Brain microvascular endothelial cell (primary cell): ENCODE results near the gene COL4A4.

Experiments used
- DNase-seq: peaks from one replicate; pipeline ENCODE4 v3.0.0-alpha.2; 2020
- H3K27ac ChIP-seq: fragments of 250-450 bp; sonication (Bioruptor Pico); 2 replicates; pipeline ENCODE4 v1.5.1; 2020; ENCODE audit warnings: mild to moderate bottlenecking, moderate library complexity
- H3K27me3 ChIP-seq: fragments of 250-450 bp; sonication (Bioruptor Pico); replicated peaks from 2 replicates; pipeline ENCODE4 v1.5.1; 2020; ENCODE audit warnings: mild to moderate bottlenecking
- H3K36me3 ChIP-seq: fragments of 250-450 bp; sonication (Bioruptor Pico); replicated peaks from 2 replicates; pipeline ENCODE4 v1.5.1; 2020; ENCODE audit warnings: mild to moderate bottlenecking
- H3K4me3 ChIP-seq: 2 replicates; pipeline ENCODE4 v1.5.1; 2011; ENCODE audit warnings: low read depth, mild to moderate bottlenecking, control low read depth, low read length, moderate library complexity
- in situ Hi-C: cut with HindIII; loops from 2 replicates; pipeline ENCODE4 v1.10.0; 2017; ENCODE audit warnings: low sequenced_read_pairs, low pct_ligation_motif_present
- TF ChIP-seq, protein P1 (sequence below): IDR thresholded peaks from 2 replicates; pipeline ENCODE4 v1.5.1; 2011; ENCODE audit warnings: low read depth, mild to moderate bottlenecking, moderate library complexity, low read length, control low read depth, inconsistent platforms; ENCODE audit errors: missing control alignments

The COL4A4 gene

DNA sequence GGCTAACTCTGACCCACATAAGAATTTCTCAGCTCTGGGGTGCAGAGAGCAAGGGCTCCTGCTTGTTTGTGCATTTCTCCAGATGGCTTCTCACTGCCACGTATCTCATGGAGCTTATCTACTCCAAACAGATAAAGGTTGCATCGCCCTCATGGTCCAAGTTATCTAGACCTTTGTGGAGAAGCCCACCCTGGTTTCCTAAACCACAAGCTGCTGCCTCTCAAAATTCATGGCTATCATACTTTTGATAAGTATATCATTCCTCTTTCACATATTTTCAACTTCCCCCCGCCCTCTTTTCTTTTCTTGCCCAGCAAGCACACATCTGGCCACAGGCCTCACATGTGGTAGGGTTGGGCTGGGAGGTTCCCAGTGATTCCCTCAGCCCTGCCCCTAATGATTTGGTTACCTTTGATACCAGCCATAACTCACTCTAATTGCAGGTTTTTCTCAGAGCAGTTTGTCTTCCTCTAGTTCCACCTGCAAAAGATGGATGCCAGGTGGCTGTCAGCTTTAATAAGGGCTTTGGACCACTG lies 182.1 kb downstream of the COL4A4 start:
- H3K27ac ChIP-seq, result no peak overlapping the region
- no peaks in the 10 kb centered on the region for H3K36me3 ChIP-seq
- DNase-seq, result no peak
- TF ChIP-seq, protein P1, sequence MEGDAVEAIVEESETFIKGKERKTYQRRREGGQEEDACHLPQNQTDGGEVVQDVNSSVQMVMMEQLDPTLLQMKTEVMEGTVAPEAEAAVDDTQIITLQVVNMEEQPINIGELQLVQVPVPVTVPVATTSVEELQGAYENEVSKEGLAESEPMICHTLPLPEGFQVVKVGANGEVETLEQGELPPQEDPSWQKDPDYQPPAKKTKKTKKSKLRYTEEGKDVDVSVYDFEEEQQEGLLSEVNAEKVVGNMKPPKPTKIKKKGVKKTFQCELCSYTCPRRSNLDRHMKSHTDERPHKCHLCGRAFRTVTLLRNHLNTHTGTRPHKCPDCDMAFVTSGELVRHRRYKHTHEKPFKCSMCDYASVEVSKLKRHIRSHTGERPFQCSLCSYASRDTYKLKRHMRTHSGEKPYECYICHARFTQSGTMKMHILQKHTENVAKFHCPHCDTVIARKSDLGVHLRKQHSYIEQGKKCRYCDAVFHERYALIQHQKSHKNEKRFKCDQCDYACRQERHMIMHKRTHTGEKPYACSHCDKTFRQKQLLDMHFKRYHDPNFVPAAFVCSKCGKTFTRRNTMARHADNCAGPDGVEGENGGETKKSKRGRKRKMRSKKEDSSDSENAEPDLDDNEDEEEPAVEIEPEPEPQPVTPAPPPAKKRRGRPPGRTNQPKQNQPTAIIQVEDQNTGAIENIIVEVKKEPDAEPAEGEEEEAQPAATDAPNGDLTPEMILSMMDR, result no peak
- in situ Hi-C loops, result no loop called here
- no peak overlapping the region for H3K4me3 ChIP-seq
- H3K27me3 ChIP-seq, result no peaks in the 10 kb centered on the region

DNA sequence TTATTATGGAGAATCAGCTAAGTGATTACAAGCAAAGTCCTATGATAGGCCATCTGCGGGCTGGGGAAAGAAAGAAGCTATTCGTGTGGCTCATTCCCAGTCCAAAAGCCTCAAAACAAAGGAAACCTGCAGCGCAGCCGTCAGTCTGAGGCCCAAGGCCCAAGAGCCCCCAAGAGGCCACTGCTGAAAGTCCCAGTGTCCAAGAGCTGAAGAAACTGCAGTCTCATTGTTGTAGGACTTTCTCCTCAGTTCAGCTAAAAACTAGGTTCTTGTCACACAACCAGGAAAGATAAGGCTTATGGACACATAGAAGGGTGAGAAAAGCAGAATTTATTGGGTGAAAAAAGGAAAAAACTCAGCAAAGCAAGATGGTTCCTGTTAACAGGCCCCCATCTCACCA lies 185.0 kb downstream of the COL4A4 start:
- Histone ChIP-seq H3K27ac (no peak overlapping the region), H3K27me3 (no peaks in the 10 kb centered on the region), H3K4me3 (no peak overlapping the region), H3K36me3 (no peaks in the 10 kb centered on the region)
- in situ Hi-C loops, result no loop called here
- TF ChIP-seq, protein P1, result peak; percentile 15
- no peak for DNase-seq

DNA sequence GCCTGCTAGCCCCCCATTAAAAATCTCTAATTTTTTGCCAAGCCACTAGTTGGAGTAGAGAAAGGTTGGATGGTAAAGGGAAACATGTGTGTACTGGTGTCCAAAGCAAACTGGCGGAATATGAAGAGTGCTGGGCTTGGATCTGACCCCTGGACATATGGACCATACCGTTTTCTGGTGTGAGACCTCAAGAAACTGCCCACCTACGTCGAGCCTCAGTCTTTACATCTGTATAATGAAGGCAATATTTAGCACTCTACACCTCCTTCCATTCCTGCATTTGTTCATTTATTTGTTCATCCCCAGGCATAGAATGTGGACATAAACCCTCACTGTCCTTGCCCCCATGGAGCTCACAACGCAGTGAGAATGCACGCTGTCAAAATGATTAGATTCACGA lies 185.7 kb downstream of the COL4A4 start:
- no peak overlapping the region for H3K27ac ChIP-seq
- no peaks in the 10 kb centered on the region for H3K27me3 ChIP-seq
- TF ChIP-seq, protein P1, result no peak
- DNase-seq, result no peak
- in situ Hi-C loops, result no loop called here
- no peak overlapping the region for H3K4me3 ChIP-seq
- H3K36me3 ChIP-seq, result no peaks in the 10 kb centered on the region

DNA sequence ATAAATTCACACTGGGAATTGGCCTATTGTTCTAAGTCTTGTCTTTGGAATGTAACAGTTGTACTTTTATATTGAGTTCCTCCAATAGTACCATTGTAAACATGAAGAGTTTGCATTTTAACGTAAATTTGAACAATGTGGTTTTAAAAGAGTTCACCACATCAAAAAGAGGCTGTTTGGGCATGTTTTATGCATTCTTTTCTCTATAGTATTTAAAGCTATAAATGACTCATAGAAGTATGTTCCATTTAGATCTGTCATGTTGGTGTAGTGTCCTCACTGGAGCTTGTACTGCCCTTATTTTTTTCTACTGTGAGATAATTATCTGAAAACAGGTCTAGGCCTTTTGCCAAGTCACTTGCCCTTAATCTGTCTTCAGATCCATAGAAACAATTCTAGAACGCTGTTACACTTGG lies 186.2 kb downstream of the COL4A4 start:
- no peaks in the 10 kb centered on the region for H3K36me3 ChIP-seq
- no peaks in the 10 kb centered on the region for H3K27me3 ChIP-seq
- peak; percentile 20 for DNase-seq
- in situ Hi-C loops, result no loop called here
- H3K27ac ChIP-seq, result no peak overlapping the region
- TF ChIP-seq, protein P1, result no peak
- no peak overlapping the region for H3K4me3 ChIP-seq

DNA sequence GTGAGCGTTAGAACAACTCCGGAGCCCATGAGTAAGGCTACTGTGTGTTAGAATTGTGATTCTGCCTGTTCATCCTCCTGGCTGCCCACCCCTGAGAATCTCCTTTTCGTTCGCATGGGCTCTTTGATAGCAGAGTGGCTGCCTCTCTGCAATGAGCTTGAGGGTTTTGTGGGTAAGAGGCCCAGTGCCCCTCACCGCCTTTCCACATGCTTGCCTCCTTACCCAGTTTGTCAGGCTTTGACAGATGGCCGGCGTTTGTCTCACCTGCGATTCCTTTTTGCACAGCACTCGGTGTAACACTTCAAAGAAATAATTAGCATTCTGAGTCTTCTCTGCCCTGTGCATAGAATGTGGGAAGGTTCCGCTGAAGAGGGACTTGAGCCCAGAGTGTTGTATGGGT lies 190.2 kb downstream of the COL4A4 start:
- TF ChIP-seq, protein P1, result no peak
- DNase-seq, result no peak
- no peaks in the 10 kb centered on the region for H3K27me3 ChIP-seq
- in situ Hi-C loops, result no loop called here
- no peak overlapping the region for H3K4me3 ChIP-seq
- no peaks in the 10 kb centered on the region for H3K36me3 ChIP-seq
- H3K27ac ChIP-seq, result no peak overlapping the region

DNA sequence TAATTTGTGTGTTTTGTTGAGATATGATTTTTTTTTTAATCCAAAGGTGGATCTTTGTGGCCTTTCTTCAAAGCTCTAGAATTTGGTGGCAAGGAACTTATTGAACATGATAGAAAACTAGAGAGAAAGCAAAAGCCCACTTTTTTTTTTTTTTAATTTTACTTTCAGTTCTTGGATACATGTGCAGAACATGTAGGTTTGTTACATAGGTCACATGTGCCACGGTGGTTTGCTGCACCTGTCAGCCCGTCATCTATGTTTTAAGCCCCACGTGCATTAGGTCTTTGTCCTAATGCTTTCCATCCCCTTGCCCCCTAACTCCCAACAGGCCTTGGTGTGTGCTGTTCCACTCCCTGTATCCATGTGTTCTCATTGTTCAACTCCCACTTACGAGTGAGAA lies 192.2 kb downstream of the COL4A4 start:
- Histone ChIP-seq H3K27me3 (no peaks in the 10 kb centered on the region), H3K27ac (no peak overlapping the region), H3K4me3 (no peak overlapping the region), H3K36me3 (no peaks in the 10 kb centered on the region)
- in situ Hi-C loops, result no loop called here
- TF ChIP-seq, protein P1, result no peak
- DNase-seq, result no peak
